ENCODE measurements around the gene KCNAB2.

Gene KCNAB2

DNA sequence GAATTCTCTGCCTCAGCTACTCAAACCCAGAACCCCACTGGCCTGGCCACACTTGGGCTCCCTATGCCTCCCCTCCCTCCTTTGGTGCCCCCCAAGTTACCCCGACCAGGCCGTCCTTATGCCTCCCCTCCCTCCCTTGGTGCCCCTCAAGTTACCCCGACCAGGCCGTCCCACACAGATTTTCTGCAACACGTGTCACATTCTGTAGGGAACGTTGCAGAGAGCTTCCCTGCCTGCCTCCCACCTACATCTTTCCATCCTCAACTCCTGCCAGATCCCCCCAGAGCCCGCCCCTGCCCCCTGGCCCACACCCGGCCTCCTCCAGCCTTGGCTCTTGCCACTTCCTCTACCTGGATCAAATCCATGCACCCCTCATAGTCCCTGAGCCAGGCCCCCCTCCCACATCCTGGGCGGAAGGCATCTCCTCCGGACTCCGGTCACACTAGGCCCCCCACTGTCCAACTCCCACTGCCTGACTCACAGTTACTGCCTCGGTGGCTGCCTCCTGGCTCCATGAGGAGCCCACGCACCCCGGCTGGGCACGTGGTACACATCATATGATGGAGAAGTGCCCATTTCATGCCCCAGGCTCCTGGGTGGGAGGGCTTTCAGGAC lies 41.2 kb downstream of the KCNAB2 start:
- Mint-ChIP-seq H3K9me3 (no peaks in the 10 kb centered on the region), H3K27me3 (no peaks in the 10 kb centered on the region), H3K4me3 (no peak overlapping the region), H3K4me1 (peaks cover 8% of the 10 kb centered on the region), H3K27ac (peak overlapping the region; percentile 22 to 68)
- ATAC-seq = no peak
- DNase-seq = no peak

- Mint-ChIP-seq H3K27me3 (no peaks in the 10 kb centered on the region), H3K27ac (no peak overlapping the region), H3K9me3 (no peaks in the 10 kb centered on the region), H3K4me1 (peaks cover 8% of the 10 kb centered on the region), H3K4me3 (no peak overlapping the region)
- DNase-seq (no peak), ATAC-seq (no peak)
Measured at GRCh38 chr1:6087377-6087772, 41.7 kb downstream of the KCNAB2 start.

- DNase-seq (no peak), ATAC-seq (no peak)
- H3K4me1 Mint-ChIP-seq = peaks cover 8% of the 10 kb centered on the region
- no peak overlapping the region for H3K27ac Mint-ChIP-seq
- H3K27me3 Mint-ChIP-seq = no peaks in the 10 kb centered on the region
- no peak overlapping the region for H3K4me3 Mint-ChIP-seq
- H3K9me3 Mint-ChIP-seq = no peaks in the 10 kb centered on the region
Measured at GRCh38 chr1:6087958-6088357, 42.3 kb downstream of the KCNAB2 start.

DNA sequence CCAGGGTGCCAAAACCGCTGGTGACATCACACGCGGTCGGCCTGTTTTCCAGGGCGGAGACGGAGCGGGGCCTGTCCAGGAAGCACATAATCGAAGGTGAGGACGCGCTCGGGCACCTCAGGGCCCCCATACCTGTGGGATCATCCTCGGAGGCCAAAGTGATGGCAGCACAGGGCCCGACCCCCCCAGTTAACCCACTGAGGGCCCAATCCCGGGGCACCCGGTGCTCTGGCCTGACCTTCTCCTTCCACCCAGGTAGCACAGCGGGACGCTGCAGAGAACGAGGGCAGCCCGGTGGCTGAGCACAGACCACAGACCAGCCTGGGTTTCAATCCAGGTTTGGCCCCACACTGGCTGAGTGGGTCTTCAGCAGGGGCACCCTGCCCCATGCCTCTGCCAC lies 43.3 kb downstream of the KCNAB2 start:
- H3K27ac Mint-ChIP-seq = peak overlapping the region in 1 of 2 donors; percentile 59
- DNase-seq (no peak), ATAC-seq (no peak)
- no peaks in the 10 kb centered on the region for H3K9me3 Mint-ChIP-seq
- H3K4me3 Mint-ChIP-seq = no peak overlapping the region
- H3K4me1 Mint-ChIP-seq = peaks cover 8% of the 10 kb centered on the region
- no peaks in the 10 kb centered on the region for H3K27me3 Mint-ChIP-seq

DNA sequence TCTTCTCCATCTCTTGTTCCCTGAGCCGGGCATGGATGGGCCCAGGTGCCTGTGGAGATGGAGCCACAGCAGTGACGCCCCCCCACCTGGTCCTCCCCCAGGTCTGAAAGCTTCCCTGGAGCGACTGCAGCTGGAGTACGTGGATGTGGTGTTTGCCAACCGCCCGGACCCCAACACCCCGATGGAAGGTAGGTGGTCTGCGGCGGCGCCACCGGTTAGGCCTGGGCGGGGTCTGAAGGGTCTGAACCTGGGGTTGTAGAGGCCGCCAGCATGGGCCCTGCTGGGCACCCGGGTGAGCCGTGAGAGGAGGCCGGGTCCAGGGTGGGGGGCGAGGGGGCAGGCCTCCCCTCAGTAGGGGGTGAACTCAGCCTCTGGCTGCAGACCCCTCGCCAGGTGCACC lies 44.6 kb downstream of the KCNAB2 start:
- no peak overlapping the region for H3K27ac Mint-ChIP-seq
- no peak for ATAC-seq
- H3K4me1 Mint-ChIP-seq = peaks cover 8% of the 10 kb centered on the region
- H3K4me3 Mint-ChIP-seq = no peak overlapping the region
- H3K27me3 Mint-ChIP-seq = no peaks in the 10 kb centered on the region
- H3K9me3 Mint-ChIP-seq = no peaks in the 10 kb centered on the region
- DNase-seq = no peak

DNA sequence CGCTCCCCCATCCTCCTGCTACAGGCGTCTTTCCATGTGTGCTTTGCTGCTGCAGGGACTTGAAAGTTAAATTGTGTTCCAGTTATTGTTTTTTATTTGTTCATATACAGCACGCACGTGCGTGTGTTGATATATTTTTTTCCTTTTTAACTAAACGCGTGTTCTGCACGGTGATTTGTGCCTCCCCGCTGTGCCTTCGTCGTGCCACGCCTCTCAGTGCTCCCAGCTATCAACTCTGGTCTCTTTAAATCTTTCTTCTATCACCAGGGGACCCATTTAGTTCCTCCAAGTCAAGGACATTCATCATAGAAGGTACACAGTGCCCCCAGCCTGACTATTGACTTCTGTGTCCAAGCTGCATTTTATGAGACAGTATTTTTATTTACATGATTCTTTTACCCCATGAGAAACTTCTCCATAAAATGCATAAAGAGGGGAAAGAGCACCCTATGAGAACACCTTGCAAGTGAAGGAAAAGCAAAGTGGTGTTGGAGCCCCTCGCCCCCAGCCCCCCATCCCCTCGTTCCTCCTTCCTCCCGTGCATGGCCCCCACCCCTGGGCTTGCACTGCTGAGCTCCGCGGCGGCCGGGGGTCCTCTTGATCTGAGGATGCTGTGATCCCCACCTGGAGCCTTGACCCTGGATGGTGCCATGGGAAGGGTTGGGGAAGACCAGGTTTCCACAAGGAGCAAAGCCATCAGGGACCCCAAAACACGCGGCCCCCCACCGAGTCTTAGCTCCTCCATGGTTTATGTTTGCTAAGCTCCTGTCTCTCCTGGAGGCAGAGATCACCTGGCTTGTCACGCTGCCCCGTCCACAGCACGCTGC lies 45.5 kb downstream of the KCNAB2 start:
- H3K4me1 Mint-ChIP-seq = peaks cover 8% of the 10 kb centered on the region
- no peaks in the 10 kb centered on the region for H3K9me3 Mint-ChIP-seq
- H3K27ac Mint-ChIP-seq = no peak overlapping the region
- ATAC-seq = no peak
- no peaks in the 10 kb centered on the region for H3K27me3 Mint-ChIP-seq
- no peak for DNase-seq
- no peak overlapping the region for H3K4me3 Mint-ChIP-seq

- H3K4me1 Mint-ChIP-seq = peaks cover 6% of the 10 kb centered on the region
- no peaks in the 10 kb centered on the region for H3K9me3 Mint-ChIP-seq
- peak overlapping the region in 1 of 2 donors; percentile 12 for H3K27ac Mint-ChIP-seq
- ATAC-seq = no peak
- H3K27me3 Mint-ChIP-seq = no peaks in the 10 kb centered on the region
- no peak overlapping the region for H3K4me3 Mint-ChIP-seq
- DNase-seq = no peak
Measured at GRCh38 chr1:6091823-6092109, 46.1 kb downstream of the KCNAB2 start.

GRCh38 chr1:6092211-6092610 lies 46.5 kb downstream of the KCNAB2 start:
- DNase-seq (no peak), ATAC-seq (no peak)
- Mint-ChIP-seq H3K4me1 (peaks cover 2% of the 10 kb centered on the region), H3K27me3 (no peaks in the 10 kb centered on the region), H3K9me3 (no peaks in the 10 kb centered on the region), H3K27ac (peak overlapping the region in 1 of 2 donors; percentile 42), H3K4me3 (no peak overlapping the region)

DNA sequence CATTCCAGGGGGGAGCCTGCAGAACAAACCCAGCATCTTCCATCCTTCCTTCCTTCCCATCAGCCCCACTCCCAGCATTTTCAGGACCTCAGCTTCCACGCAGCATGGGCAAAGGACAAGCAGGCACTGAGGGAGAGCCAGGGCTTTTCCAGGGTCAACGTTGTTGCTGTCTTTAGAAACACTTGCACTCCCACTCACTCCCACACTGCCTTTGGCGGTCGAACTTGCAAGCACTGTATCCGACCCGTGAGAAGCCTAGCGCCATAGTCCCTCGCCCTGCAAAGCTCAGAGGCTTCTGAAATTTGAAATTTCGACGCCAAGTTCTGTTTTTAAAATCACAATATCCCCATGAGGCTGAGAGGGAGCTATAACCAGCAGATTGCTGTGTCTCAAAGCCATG lies 47.4 kb downstream of the KCNAB2 start:
- no peaks in the 10 kb centered on the region for H3K27me3 Mint-ChIP-seq
- DNase-seq (no peak), ATAC-seq (no peak)
- H3K4me1 Mint-ChIP-seq = no peaks in the 10 kb centered on the region
- no peak overlapping the region for H3K4me3 Mint-ChIP-seq
- no peaks in the 10 kb centered on the region for H3K9me3 Mint-ChIP-seq
- no peak overlapping the region for H3K27ac Mint-ChIP-seq

DNA sequence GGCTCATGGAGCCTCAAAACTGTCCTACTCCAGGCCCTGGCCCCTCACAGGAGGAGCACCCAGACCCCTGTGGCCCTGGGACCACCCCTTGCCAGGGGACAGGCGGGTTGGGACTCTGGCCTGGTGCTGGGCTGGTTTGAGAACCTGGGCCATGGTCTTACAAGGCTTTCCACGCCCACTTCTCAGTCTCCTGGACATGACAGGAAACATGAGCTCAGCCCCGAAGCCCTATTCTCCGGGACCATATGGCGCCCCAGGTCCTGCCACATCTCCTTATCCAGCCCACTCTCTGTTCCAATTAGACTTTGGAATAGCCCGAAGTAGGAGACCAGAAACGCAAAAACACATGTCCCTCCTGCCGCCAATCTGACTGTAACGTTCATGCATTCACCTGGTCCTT lies 47.9 kb downstream of the KCNAB2 start:
- ATAC-seq (no peak), DNase-seq (no peak)
- Mint-ChIP-seq H3K4me1 (no peaks in the 10 kb centered on the region), H3K9me3 (no peaks in the 10 kb centered on the region), H3K4me3 (no peak overlapping the region), H3K27ac (peak overlapping the region; percentile 77 to 88), H3K27me3 (no peaks in the 10 kb centered on the region)

- Mint-ChIP-seq H3K4me1 (peaks cover 2% of the 10 kb centered on the region), H3K9me3 (no peaks in the 10 kb centered on the region), H3K27ac (peak overlapping the region; percentile 40 to 88), H3K27me3 (no peaks in the 10 kb centered on the region), H3K4me3 (no peak overlapping the region)
- ATAC-seq (no peak), DNase-seq (no peak)
Measured at GRCh38 chr1:6094246-6094645, 48.6 kb downstream of the KCNAB2 start.

GRCh38 chr1:6094801-6095505 lies 49.3 kb downstream of the KCNAB2 start:
- no peak for ATAC-seq
- no peak overlapping the region for H3K27ac Mint-ChIP-seq
- DNase-seq = no peak
- H3K27me3 Mint-ChIP-seq = no peaks in the 10 kb centered on the region
- no peaks in the 10 kb centered on the region for H3K9me3 Mint-ChIP-seq
- H3K4me3 Mint-ChIP-seq = no peak overlapping the region
- H3K4me1 Mint-ChIP-seq = peaks cover 7% of the 10 kb centered on the region

DNA sequence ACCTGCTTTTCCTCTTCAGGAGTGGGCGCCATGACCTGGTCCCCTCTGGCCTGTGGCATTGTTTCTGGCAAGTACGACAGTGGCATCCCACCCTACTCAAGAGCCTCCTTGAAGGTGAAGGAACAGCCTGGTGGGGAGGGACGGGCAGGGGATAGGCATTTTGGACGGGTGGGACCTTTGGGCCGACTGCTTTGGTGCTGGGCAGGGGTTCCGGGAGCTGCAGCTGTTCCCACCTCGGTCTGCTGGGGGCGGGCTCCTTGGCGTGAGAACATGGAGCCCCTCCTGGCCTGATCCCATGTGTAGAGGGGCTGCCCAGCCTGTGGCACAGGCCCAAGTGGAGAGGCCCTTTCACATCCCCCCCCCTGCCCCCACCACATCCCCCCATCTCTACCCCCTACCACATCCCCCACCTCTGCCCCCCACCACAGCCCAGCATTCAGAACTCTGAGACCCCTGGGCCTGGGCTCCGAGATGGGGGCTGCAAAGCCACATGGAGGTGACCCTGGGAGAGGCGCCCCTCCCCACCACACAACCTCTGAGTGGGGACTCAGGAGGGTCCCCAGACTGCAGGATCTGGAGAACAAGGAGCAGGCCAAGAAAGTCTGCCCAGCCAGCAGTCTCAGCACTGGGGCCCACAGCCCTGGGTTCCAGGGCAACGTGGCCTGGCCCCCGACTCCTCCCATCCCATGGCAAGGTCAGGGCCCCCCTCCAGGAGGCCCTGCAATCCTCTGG lies 50.0 kb downstream of the KCNAB2 start:
- Mint-ChIP-seq H3K4me1 (peaks cover 7% of the 10 kb centered on the region), H3K27me3 (no peaks in the 10 kb centered on the region), H3K9me3 (no peaks in the 10 kb centered on the region), H3K4me3 (no peak overlapping the region), H3K27ac (no peak overlapping the region)
- ATAC-seq (no peak), DNase-seq (no peak)

DNA sequence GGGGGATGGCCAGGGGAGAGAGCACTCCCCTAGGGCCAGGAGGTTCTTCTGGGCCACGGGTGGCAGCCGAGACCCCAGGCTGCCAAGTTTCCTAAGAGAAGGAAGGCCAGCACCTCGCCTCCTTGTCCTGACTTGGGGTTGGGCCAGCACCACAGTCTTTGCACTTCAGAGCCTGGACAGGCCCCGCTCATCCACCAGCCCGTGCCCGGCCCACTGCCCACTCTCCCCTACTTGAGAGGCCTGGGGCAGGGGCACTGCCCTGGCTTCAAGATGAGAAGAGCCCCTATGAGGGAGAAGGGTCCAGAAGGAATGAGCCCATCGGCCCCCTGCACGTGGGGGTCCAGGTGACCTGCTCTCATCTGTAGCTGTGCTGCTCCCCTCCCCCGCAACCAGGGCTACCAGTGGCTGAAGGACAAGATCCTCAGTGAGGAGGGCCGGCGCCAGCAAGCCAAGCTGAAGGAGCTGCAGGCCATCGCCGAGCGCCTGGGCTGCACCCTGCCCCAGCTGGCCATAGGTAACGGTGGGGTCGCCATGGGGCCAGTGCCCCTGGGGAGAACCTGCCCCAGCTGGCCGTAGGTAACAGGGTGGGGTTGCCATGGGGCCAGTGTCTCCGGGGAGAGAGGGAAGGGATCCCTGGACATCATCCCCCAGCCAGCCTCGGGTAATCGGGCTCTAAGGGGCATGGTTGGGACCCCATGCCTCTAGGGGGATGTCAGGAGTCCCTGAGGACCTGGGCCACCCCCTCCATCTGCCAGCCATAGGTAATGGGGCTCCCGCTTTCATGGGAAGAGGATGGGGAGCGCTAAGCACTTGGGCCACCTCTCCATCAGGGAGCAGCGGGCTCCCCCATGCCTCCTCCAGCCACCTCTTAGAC lies 50.8 kb downstream of the KCNAB2 start:
- peaks cover 15% of the 10 kb centered on the region for H3K4me1 Mint-ChIP-seq
- ATAC-seq (no peak), DNase-seq (no peak)
- no peaks in the 10 kb centered on the region for H3K9me3 Mint-ChIP-seq
- no peak overlapping the region for H3K4me3 Mint-ChIP-seq
- no peaks in the 10 kb centered on the region for H3K27me3 Mint-ChIP-seq
- H3K27ac Mint-ChIP-seq = no peak overlapping the region

- Mint-ChIP-seq H3K9me3 (no peaks in the 10 kb centered on the region), H3K27ac (no peak overlapping the region), H3K4me3 (no peak overlapping the region), H3K27me3 (peaks cover under 1% of the 10 kb centered on the region), H3K4me1 (peaks cover 15% of the 10 kb centered on the region)
- DNase-seq = no peak
- ATAC-seq = no peak
Measured at GRCh38 chr1:6097117-6097595, 51.5 kb downstream of the KCNAB2 start.

All from stimulated activated naive CD8-positive, alpha-beta T cell treated with anti-CD3 and anti-CD28 coated beads, Interleukin-15, amount 100 ng/mL, for 72 hours (primary cell).